Measurements from ENCODE around the gene PLD6.

- no peak for TF ChIP-seq CTCF (IDR thresholded peaks at IDR 0.05; ENCODE audit: poor library complexity)
- TF ChIP-seq EZH2phosphoT487 (IDR thresholded peaks at IDR 0.05; ENCODE audit: low read depth, severe bottlenecking, unreplicated experiment): no peak
- no peak for TF ChIP-seq EZH2 (IDR thresholded peaks at IDR 0.05; ENCODE audit: borderline replicate concordance)
These were observed 26.0 kb downstream of the PLD6 start for GRCh38 chr17:17180141-17180603.
